ENCODE data around the gene CDY1.
"Not testable (repeated sequence)": the region's sequence is repeated elsewhere in the genome, so short reads cannot be mapped to it uniquely, and the experiment has no call there.

Gene CDY1, protein sequence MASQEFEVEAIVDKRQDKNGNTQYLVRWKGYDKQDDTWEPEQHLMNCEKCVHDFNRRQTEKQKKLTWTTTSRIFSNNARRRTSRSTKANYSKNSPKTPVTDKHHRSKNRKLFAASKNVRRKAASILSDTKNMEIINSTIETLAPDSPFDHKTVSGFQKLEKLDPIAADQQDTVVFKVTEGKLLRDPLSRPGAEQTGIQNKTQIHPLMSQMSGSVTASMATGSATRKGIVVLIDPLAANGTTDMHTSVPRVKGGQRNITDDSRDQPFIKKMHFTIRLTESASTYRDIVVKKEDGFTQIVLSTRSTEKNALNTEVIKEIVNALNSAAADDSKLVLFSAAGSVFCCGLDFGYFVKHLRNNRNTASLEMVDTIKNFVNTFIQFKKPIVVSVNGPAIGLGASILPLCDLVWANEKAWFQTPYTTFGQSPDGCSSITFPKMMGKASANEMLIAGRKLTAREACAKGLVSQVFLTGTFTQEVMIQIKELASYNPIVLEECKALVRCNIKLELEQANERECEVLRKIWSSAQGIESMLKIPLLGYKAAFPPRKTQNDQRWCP

GRCh38 chrY:25621817-25622216 is at the start of gene CDY1:
CDY1 (plus strand) TSS chrY:25622117; CDS start chrY:25622443, 326 bp downstream.
- DNase-seq: not testable (repeated sequence)

DNA sequence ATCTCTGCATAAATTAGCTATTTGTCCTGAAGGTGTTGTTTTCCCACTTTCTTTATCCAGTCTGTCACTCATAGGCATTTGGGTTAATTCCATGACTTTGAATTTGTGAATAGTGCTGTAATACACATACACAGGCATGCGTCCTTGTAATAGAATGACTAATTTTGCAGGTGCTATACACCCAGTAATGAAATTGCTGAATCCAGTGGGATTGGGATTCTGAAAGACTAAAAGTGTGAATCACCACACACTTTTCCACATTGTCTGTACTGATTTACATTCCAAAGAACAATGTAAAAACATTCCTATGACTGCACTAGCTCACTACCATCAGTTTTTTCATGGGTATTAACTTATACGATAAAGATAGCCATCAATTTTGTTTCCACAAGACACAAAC is 28.6 kb upstream of the CDY1 start:
- DNase-seq: not testable (repeated sequence)

DNA sequence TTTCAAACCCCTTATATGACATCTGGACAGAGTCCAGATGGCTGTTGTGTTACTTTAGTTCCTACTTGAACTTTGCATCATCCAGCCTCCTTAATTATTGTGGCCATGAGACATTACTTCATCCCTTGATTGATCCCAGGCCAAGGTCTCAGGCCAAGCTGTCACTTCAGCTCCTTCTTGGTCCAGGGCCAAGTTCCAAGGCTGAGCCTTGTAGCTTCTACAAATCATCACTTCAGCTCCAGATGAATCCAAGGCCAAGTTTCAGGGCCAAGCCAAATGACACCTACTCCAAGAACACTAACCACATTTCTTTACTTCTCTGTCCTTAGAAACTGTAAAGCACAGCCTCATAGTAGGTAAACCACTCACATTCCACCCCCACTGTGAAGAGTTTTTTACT is 1.7 kb upstream of the CDY1 start:
- DNase-seq: not testable (repeated sequence)

DNA sequence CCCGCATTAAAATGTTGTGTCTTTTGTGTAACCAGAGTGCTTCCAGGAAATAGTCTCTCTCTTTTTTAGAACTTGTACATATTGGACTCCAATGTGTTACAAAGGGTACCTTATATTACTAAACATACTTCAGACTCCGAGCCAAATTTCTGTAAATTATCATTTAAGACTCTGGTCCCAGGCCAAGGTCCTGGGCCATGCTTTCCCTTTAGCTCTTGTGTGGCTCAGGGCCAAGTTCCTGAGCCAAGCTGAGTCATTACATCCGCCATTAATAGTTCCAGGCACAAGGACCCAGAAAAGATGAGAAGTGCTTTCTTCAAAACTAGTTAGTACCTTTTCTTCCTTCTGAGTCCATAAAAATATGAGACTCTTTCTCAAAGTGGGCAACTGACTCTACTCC is 4.6 kb downstream of the CDY1 start:
- DNase-seq: not testable (repeated sequence)

DNA sequence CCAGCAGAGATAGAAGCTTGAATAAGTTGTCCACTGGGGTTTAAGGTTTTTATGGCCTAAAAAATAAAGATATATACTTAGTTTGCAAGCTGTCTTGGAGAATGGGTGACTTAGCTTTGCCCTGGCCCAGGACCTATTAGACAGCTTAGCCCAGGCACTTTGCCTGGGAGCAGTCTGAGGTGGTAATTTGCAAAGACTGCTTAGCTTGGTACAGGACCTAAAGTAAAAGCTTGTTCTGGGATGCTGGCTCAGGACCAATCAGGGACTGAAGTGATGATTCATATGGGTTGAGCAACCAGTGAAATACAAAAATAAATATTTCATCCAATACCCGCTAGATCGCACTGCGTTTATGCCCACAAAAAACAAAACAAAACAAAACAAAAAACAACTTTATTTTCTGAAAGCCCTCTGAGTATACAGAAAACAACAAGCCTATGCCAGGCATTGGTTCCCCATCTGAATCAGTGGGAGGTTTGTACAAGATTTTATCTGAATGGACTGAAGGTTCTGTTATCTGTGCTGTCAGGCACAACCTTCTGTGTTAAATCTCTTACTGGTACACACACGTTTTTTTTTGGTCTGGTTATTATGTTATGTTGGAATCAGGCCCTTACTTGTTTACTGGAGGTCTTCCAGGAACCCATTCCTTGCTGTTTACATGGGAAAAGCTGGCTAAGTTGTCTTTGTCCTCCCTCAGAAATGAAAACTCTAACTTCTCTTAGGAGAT is 8.6 kb downstream of the CDY1 start:
- DNase-seq: not testable (repeated sequence)

- not testable (repeated sequence) for DNase-seq
These were observed 17.9 kb downstream of the CDY1 start for GRCh38 chrY:25639852-25640251.

DNA sequence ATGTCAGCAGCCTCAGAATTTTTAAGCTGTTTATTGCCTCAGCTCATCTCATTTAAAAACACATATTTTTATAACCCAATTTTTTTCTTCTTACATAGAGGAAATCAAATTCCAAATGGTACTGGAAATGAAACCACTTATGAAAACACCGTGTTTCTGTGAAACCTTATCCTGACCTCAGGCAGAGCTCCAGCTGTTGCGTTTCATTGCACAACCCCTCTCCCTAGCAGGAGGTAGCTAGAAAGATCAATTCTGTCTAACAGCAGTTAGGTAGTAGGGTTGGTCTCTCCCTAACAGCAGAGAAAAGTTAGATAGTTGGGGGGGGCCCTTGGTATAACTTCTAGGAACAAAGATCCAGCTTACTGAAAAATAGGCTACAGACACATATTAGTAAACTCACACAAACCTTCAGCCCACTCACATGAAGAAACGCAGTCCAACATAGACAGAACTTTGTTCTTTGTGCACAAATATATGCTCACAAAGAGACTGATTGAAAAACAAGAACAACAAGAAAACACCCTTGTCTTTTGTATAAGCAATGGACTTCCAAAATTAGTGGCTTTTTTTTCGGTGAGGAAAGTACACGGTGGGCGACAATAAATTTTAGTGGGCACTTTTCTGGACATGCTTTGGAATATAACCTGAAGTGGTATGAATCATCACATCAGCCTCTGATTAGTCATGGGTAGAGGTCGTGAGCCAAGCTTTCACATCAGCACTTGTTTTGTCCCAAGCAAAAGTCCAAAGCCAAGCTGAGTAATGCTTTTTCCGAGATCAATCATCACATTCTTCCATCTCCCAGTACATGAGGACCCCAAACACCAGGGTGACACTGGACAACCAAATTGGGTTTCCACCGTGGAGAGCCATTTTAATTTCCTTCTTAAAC is 21.4 kb downstream of the CDY1 start:
- not testable (repeated sequence) for DNase-seq

Measured in activated CD4-positive, alpha-beta T cell treated with anti-CD3 and anti-CD28 coated beads, Interleukin-10, Interleukin-2, amounts not matched to agents 100 ng/mL and 50 ng/mL, durations not matched to agents 16 hours and 8 hours (primary cell).